SK-N-MC (cell line): Measurements from ENCODE around the gene SPEF2.

Experiments used
- EZH2 ChIP-seq: fragments of 200-600 bp; sonication (generic); IDR thresholded peaks from one replicate; pipeline ENCODE4 v1.6.1; 2017; ENCODE audit warnings: antibody characterized with exemption
- FOXP2 ChIP-seq: optimal IDR thresholded peaks from 2 replicates; pipeline ENCODE3; 2011; ENCODE audit warnings: mild to moderate bottlenecking, moderate library complexity; ENCODE audit not compliant: insufficient read depth; ENCODE audit errors: extremely low read length, control extremely low read depth
- POLR2AphosphoS5 ChIP-seq: IDR thresholded peaks from 2 replicates; pipeline ENCODE4 v1.6.1; 2012; ENCODE audit warnings: mild to moderate bottlenecking, low read depth, low read length, borderline replicate concordance

DNA sequence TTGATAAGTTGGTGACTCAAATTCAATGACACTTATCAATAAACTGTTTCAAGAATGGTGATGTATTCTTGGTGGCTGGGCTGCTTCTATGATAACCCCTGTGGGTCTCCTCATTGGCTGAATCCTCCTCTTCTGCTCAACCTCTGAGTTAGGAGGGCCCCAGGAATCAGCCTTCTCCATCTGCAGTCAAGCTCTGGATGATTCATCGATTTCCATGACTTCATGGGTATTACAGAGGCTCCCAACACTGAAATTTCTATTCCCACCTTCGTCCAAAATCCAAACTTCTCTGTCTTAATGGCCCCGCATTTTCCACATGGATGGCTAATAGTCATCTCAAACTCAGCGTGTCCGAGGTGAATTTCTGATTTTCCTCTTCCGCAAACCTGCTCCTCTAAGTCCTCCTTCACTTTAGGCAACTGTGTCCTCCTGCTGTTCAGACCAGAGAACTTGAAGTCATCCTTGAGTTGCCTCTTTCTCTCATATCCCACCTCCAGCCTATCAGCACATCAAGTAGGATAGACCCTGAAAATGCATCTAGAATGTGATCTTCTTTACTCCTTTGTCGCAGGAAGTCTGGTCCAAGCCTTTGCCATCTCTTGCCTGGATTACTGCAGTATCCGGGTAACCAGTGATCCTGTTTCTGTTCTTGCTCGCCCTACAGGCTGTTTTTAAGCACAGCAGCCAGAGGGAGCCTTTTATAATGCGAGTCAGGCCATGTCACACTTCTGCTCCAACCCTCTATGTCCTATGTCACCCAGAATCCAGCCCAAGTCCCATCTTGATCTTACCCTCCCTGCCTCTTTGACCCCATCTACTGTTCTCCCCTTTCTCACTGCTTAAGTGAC is 197.7 kb downstream of the SPEF2 start:
- no peak for TF ChIP-seq POLR2AphosphoS5
- no peak for TF ChIP-seq EZH2
- TF ChIP-seq FOXP2: no peak
